Endothelial cell (in vitro differentiated cells): Measurements from ENCODE around the gene ZNF644. TPM values are rescaled to one million over a fixed set of nuclear protein-coding genes. Genes with fewer than 3 reads are reported as not detected.
"Not testable (repeated sequence)": the region's sequence is repeated elsewhere in the genome, so short reads cannot be mapped to it uniquely, and the experiment has no call there.

Experiments used
- DNase-seq: peaks from one replicate; pipeline ENCODE4 v3.0.0; 2021; ENCODE audit warnings: low spot score
- H3K27ac Mint-ChIP-seq: one replicate; pipeline ENCODE4 v1.8.0; 2021; ENCODE audit warnings: mixed read lengths, inconsistent platforms; ENCODE audit not compliant: unreplicated experiment
- H3K27me3 Mint-ChIP-seq: one replicate; pipeline ENCODE4 v1.8.0; 2021; ENCODE audit warnings: mild to moderate bottlenecking, moderate library complexity, mixed read lengths, inconsistent platforms; ENCODE audit not compliant: unreplicated experiment
- H3K36me3 Mint-ChIP-seq: one replicate; pipeline ENCODE4 v1.8.0; 2021; ENCODE audit warnings: mild to moderate bottlenecking, low read depth, mixed read lengths, inconsistent platforms; ENCODE audit not compliant: unreplicated experiment
- H3K4me1 Mint-ChIP-seq: one replicate; pipeline ENCODE4 v1.8.0; 2021; ENCODE audit warnings: mild to moderate bottlenecking, mixed read lengths, inconsistent platforms; ENCODE audit not compliant: unreplicated experiment
- H3K4me3 Mint-ChIP-seq: one replicate; pipeline ENCODE4 v1.8.0; 2021; ENCODE audit warnings: mild to moderate bottlenecking, mixed read lengths, inconsistent platforms; ENCODE audit not compliant: unreplicated experiment
- H3K9me3 Mint-ChIP-seq: one replicate; pipeline ENCODE4 v1.8.0; 2021; ENCODE audit warnings: mixed read lengths, inconsistent platforms; ENCODE audit not compliant: unreplicated experiment
- total RNA-seq: library from RNA; stranded (reverse); fragmentation: NEBNext Ultra II Directional; extraction: Animal tissue kit (Norgen Biotek cat#: 25700); gene quantifications from one replicate; pipeline ENCODE4 v1.2.1, GENCODE V29; 2021; ENCODE audit not compliant: unreplicated experiment
- TF ChIP-seq, protein P1 (sequence below): fragments of 200-600 bp; sonication (generic); IDR thresholded peaks from one replicate; pipeline ENCODE4 v1.5.0; 2021; ENCODE audit warnings: antibody characterized with exemption; ENCODE audit not compliant: unreplicated experiment

The ZNF644 gene
- total RNA-seq, 1 donor from 2014 or later = 67.1 TPM

DNA sequence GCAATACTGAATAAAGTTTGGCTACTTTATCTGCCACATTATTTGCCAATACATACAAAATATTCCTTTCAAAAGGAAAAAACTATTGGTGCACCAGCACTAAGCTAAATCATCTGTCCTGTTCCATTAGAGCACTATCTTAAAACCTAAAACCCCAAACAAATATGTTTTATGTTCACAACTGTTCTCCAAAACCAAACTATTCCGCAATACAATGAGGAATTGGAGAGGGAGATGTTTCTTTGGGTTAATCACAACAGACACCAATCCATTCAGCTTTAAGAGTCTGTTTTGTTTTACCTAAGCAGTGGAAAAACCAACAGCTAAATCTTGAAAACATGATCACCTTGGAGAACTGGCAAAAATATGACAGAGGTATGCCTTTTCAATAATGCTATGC, 85.1 kb downstream of the ZNF644 start:
- H3K27ac Mint-ChIP-seq = no peak overlapping the region
- DNase-seq = no peak
- H3K9me3 Mint-ChIP-seq = no peaks in the 10 kb centered on the region
- TF ChIP-seq, protein P1, sequence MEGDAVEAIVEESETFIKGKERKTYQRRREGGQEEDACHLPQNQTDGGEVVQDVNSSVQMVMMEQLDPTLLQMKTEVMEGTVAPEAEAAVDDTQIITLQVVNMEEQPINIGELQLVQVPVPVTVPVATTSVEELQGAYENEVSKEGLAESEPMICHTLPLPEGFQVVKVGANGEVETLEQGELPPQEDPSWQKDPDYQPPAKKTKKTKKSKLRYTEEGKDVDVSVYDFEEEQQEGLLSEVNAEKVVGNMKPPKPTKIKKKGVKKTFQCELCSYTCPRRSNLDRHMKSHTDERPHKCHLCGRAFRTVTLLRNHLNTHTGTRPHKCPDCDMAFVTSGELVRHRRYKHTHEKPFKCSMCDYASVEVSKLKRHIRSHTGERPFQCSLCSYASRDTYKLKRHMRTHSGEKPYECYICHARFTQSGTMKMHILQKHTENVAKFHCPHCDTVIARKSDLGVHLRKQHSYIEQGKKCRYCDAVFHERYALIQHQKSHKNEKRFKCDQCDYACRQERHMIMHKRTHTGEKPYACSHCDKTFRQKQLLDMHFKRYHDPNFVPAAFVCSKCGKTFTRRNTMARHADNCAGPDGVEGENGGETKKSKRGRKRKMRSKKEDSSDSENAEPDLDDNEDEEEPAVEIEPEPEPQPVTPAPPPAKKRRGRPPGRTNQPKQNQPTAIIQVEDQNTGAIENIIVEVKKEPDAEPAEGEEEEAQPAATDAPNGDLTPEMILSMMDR = no peak
- H3K4me3 Mint-ChIP-seq = no peak overlapping the region
- no peaks in the 10 kb centered on the region for H3K27me3 Mint-ChIP-seq
- peaks cover under 1% of the 10 kb centered on the region for H3K4me1 Mint-ChIP-seq
- H3K36me3 Mint-ChIP-seq = peaks cover 20% of the 10 kb centered on the region

- no peaks in the 10 kb centered on the region for H3K9me3 Mint-ChIP-seq
- DNase-seq = no peak
- peaks cover 6% of the 10 kb centered on the region for H3K4me1 Mint-ChIP-seq
- H3K36me3 Mint-ChIP-seq = peaks cover 20% of the 10 kb centered on the region
- H3K27ac Mint-ChIP-seq = no peak overlapping the region
- TF ChIP-seq, protein P1 = no peak
- no peak overlapping the region for H3K4me3 Mint-ChIP-seq
- no peaks in the 10 kb centered on the region for H3K27me3 Mint-ChIP-seq
These were observed 85.8 kb downstream of the ZNF644 start for GRCh38 chr1:90936061-90936460.

DNA sequence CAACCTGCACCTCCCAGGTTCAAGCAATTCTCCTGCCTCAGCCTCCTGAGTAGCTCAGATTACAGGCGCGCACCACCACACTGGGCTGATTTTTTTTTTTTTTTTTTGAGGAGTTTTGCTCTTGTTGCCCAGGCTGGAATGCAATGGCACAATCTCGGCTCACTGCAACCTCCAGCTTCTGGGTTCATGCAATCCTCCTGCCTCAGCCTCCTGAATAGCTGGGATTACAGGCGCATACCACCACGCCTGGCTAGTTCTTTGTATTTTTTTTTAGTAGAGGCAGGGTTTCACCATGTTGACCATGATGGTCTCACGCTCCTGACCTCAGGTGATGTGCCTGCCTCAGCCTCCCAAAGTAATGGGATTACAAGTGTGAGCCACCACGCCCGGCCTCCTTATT, 93.6 kb downstream of the ZNF644 start:
- peaks cover 15% of the 10 kb centered on the region for H3K36me3 Mint-ChIP-seq
- peaks cover 46% of the 10 kb centered on the region for H3K4me1 Mint-ChIP-seq
- DNase-seq, H3K9me3 Mint-ChIP-seq, H3K27ac Mint-ChIP-seq, H3K27me3 Mint-ChIP-seq: not testable (repeated sequence)
- peak overlapping the region; percentile 65 for H3K4me3 Mint-ChIP-seq

DNA sequence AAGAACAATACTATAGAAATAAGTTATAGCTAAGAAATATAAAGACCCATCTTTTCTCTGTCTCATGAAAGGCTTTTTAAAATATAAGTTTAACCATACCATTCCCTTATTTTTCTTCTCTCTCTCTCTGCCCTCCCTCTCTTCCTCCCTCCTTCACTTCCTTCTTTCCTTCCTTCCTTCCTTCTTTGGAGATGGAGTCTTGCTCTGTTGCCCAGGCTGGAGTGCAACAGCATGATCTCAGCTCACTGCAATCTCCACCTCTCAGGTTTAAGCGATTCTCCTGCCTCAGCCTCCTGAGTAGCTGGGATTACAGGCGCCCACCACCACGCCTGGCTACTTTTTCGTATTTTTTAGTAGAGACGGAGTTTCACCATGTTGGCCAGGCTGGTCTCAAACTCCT, 94.2 kb downstream of the ZNF644 start:
- Mint-ChIP-seq H3K4me1 (peaks cover 46% of the 10 kb centered on the region), H3K36me3 (peaks cover 15% of the 10 kb centered on the region)
- DNase-seq, H3K27ac Mint-ChIP-seq, H3K27me3 Mint-ChIP-seq, H3K4me3 Mint-ChIP-seq, H3K9me3 Mint-ChIP-seq: not testable (repeated sequence)

DNA sequence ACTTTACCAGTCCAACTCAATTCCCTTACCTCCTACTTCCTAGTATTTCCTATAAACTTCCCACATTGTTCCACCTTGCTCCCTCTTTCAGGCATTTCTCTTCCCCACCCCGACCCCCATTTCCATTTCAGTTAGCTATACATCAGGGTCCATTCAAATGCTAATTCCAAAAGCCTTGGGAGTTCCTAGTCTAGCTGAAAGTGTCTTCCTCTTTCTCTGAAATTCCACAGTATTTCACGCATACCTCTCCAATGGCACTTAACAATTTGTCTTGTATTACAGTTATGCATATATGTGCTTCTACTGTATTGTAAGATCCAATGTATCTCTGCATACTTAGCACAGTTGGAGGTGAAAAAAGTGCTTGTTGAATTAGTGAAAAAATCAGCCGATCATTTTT, 94.9 kb downstream of the ZNF644 start:
- Mint-ChIP-seq H3K27me3 (peaks cover 3% of the 10 kb centered on the region), H3K9me3 (no peaks in the 10 kb centered on the region), H3K36me3 (peaks cover 15% of the 10 kb centered on the region), H3K4me1 (peaks cover 46% of the 10 kb centered on the region), H3K27ac (no peak overlapping the region), H3K4me3 (no peak overlapping the region)
- no peak for DNase-seq
- TF ChIP-seq, protein P1 = no peak

GRCh38 chr1:90925928-90926869, 95.6 kb downstream of the ZNF644 start:
- Mint-ChIP-seq H3K36me3 (peaks cover 15% of the 10 kb centered on the region), H3K9me3 (no peaks in the 10 kb centered on the region), H3K4me3 (peak overlapping the region; percentile 18), H3K27me3 (peaks cover 3% of the 10 kb centered on the region), H3K4me1 (peaks cover 41% of the 10 kb centered on the region), H3K27ac (no peak overlapping the region)
- no peak for DNase-seq
- TF ChIP-seq, protein P1 = no peak
